ENCODE data around the gene CLEC3B.

Gene CLEC3B

DNA sequence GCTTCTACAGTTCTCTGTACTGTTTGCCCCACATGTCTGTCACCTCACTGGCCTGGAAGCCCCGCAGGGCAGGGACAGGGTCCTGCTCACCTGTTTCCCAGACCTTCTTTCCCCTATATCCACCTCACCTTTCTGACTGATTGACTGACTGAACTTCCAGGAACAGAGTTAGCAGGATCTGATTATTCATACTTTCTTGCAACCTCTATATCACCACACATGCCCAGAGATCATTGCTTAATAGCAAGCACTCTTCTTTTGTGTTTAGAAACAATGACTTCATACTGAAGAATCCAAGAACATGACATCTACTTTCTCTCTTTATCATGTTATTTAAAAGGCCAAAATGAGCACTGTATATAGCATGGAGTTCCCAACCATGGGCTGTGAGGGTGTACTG lies 18.0 kb upstream of the CLEC3B start:
- Histone ChIP-seq H3K36me3 (ENCODE audit: control insufficient read depth, insufficient read depth, low read length) (peaks cover 4% of the 10 kb centered on the region), H3K4me1 (ENCODE audit: control insufficient read depth, insufficient read depth, low read length) (peaks cover 29% of the 10 kb centered on the region), H3K9ac (ENCODE audit: low read length) (no peak overlapping the region), H3K27me3 (ENCODE audit: control insufficient read depth, insufficient read depth, low read length) (no peaks in the 10 kb centered on the region), H3K4me3 (ENCODE audit: low read length) (no peak overlapping the region), H3K27ac (ENCODE audit: low read depth, low read length) (no peak overlapping the region)

DNA sequence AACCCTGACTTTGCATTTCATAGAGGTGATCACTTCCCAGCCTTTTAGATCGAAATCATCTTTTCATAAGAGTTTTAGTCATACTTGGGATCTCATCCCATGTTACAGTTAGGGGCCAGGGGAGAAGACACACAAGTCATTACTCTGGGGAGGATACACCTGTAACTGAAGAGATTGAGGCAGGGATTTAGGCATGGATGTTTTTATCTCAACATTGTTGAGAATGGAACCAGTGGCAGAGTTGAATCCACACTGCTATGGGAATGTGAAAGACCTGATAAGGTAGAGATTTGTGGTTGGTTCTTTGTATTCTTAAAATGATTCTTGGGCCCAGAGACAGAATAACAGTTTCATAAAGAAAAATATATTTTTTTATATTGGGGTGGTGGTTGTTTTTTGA lies 16.2 kb upstream of the CLEC3B start:
- Histone ChIP-seq H3K4me3 (ENCODE audit: low read length) (no peak overlapping the region), H3K27me3 (ENCODE audit: control insufficient read depth, insufficient read depth, low read length) (no peaks in the 10 kb centered on the region), H3K36me3 (ENCODE audit: control insufficient read depth, insufficient read depth, low read length) (peaks cover 4% of the 10 kb centered on the region), H3K27ac (ENCODE audit: low read depth, low read length) (no peak overlapping the region), H3K9ac (ENCODE audit: low read length) (no peak overlapping the region), H3K4me1 (ENCODE audit: control insufficient read depth, insufficient read depth, low read length) (peaks cover 29% of the 10 kb centered on the region)

DNA sequence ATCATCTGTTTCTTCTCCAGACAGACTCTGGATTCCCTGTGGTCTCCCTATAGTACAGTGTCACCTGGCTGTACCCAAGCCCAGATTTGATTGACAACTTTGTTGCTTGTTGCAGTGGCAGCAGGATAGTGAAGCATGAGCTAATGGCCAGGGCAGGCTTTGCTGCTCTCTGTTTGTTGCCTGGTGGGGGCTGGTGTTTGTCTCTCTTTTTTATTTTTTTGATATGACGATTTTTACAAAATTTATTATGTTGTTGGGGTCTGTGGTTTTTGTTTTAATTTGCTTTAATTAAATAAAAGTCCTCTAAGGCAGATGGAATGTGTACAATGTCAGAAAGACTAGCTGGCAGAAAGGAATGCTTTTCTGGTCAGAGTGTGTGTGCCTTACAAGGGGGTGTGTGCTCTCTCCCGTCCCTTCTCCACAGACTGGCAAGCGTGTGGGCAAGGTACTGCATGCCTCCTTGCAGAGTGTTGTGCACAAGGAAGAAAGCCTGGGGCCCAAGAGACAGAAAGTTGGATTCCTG lies 15.2 kb upstream of the CLEC3B start:
- Histone ChIP-seq H3K9ac (ENCODE audit: low read length) (no peak overlapping the region), H3K27me3 (ENCODE audit: control insufficient read depth, insufficient read depth, low read length) (no peaks in the 10 kb centered on the region), H3K4me3 (ENCODE audit: low read length) (no peak overlapping the region), H3K27ac (ENCODE audit: low read depth, low read length) (peak overlapping the region; percentile 67), H3K4me1 (ENCODE audit: control insufficient read depth, insufficient read depth, low read length) (peaks cover 29% of the 10 kb centered on the region), H3K36me3 (ENCODE audit: control insufficient read depth, insufficient read depth, low read length) (no peaks in the 10 kb centered on the region)

DNA sequence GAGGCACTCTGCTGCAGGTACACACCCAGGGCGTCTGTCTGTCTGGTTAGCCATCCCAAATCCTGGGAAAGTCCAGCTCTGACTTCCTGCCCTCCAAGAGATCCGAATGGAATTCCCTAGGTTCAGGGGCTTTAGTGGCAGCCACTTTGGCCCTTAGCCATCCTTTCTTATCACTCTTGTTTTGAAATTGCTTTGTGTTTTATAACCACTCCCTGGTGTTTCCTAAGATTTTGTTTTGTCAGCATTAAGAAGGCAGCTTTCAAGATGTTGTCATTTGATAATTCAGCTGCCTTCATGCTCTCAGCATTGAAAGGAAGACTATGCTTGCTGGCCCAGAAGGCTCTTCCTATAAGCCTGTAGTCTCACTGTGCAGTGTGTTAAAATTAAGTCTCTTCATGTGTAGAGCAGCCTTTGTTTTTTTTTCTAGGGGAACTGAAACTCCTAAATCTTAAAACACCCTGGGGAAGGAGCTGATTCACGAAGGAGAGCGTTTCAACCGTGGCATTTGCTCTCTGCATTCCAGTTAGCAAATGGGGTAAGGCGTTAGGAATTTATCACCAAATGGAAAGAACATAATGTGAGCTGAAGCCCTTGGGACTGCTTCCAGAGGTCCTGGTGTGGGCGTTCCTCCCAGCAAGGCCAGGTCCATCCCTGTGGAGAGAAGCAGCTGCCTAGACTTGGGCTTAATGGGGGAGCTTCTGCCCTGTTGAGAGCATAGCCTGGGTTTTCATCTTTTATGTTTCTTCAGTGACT lies 14.2 kb upstream of the CLEC3B start:
- Histone ChIP-seq H3K36me3 (ENCODE audit: control insufficient read depth, insufficient read depth, low read length) (no peaks in the 10 kb centered on the region), H3K4me3 (ENCODE audit: low read length) (no peak overlapping the region), H3K27ac (ENCODE audit: low read depth, low read length) (peak overlapping the region; percentile 65), H3K9ac (ENCODE audit: low read length) (no peak overlapping the region), H3K4me1 (ENCODE audit: control insufficient read depth, insufficient read depth, low read length) (peaks cover 29% of the 10 kb centered on the region), H3K27me3 (ENCODE audit: control insufficient read depth, insufficient read depth, low read length) (no peaks in the 10 kb centered on the region)

DNA sequence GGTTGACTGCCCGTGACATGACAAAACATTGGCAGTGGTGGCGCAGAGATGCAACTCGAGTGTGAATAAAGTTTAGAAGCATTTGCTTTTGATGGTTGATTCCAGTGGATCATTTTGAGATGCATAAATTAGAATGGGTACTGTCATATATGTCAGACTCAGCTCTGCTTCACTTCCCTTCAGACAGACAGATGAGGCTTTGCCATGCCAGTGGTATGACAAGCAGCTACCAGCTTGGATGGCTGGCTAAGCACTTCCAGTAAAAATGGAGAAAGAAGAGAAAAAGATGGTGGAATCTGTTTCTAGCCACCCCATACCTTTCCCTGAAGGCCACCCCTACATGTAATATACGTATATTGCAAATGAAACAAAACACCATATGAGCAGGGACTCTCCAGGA lies 13.5 kb upstream of the CLEC3B start:
- H3K4me3 ChIP-seq (ENCODE audit: low read length) = no peak overlapping the region
- no peaks in the 10 kb centered on the region for H3K36me3 ChIP-seq (ENCODE audit: control insufficient read depth, insufficient read depth, low read length)
- no peak overlapping the region for H3K9ac ChIP-seq (ENCODE audit: low read length)
- H3K27me3 ChIP-seq (ENCODE audit: control insufficient read depth, insufficient read depth, low read length) = no peaks in the 10 kb centered on the region
- peak overlapping the region; percentile 65 for H3K27ac ChIP-seq (ENCODE audit: low read depth, low read length)
- H3K4me1 ChIP-seq (ENCODE audit: control insufficient read depth, insufficient read depth, low read length) = peaks cover 29% of the 10 kb centered on the region

DNA sequence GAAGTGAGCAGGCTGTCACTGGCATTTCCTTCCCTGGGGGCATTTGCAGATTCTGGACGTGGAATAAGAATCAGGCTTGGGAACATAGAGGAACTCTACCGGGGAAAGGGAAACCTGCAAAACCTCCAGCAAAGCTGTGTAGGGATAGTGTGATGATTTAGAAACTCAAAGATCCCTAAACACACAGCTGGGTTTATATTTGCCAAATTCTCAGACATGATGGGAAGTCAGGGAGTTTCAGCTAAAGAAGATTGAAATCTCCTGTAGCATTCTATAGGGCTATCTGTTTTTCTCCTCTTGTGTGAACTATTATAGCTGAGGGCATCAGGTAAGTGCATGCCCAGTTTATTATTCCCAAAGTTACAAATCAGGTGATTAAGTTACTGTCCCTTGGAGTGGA lies 9.2 kb upstream of the CLEC3B start:
- no peaks in the 10 kb centered on the region for H3K36me3 ChIP-seq (ENCODE audit: control insufficient read depth, insufficient read depth, low read length)
- no peaks in the 10 kb centered on the region for H3K27me3 ChIP-seq (ENCODE audit: control insufficient read depth, insufficient read depth, low read length)
- peaks cover 8% of the 10 kb centered on the region for H3K4me1 ChIP-seq (ENCODE audit: control insufficient read depth, insufficient read depth, low read length)
- no peak overlapping the region for H3K27ac ChIP-seq (ENCODE audit: low read depth, low read length)
- no peak overlapping the region for H3K9ac ChIP-seq (ENCODE audit: low read length)
- no peak overlapping the region for H3K4me3 ChIP-seq (ENCODE audit: low read length)

DNA sequence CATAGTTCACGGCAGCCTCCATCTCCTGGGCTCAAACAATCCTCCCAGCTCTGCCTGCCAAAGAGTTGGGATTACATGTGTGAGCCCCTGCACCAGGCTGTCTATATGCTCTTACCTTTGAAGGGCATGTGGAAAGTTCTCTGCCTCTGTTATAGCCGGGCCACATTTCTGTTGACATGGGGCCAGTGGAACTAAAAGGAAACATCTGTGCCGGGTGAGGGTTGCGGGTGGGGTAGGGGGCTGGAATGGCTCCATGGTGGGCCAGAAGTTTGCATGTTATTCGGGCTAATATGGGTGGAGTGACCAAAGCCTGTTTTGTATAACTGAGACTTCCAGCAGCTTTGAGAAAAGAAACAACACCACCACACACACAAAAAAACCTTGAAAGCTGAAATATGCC lies 8.3 kb upstream of the CLEC3B start:
- Histone ChIP-seq H3K9ac (ENCODE audit: low read length) (no peak overlapping the region), H3K36me3 (ENCODE audit: control insufficient read depth, insufficient read depth, low read length) (no peaks in the 10 kb centered on the region), H3K27ac (ENCODE audit: low read depth, low read length) (no peak overlapping the region), H3K4me3 (ENCODE audit: low read length) (no peak overlapping the region), H3K27me3 (ENCODE audit: control insufficient read depth, insufficient read depth, low read length) (no peaks in the 10 kb centered on the region), H3K4me1 (ENCODE audit: control insufficient read depth, insufficient read depth, low read length) (no peaks in the 10 kb centered on the region)

DNA sequence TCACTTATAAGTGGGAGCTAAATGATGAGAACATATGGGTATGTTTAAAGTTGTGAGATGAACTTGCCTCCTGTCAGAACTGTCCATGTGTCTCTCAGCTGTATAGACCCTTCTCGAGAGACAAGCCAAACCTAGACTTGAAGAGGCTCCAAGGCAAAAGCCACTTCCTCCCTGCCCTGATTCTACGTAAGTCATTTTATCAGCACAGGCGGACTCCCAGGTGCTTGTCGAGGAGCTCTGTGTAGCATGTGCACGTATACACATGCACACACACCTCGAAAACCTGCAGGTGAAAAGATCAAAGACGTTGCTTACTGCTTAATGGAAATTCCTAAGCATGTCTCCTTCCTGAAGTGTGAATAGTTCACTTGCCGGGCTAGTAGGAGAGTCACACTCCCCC lies 5.6 kb upstream of the CLEC3B start:
- peaks cover 3% of the 10 kb centered on the region for H3K4me1 ChIP-seq (ENCODE audit: control insufficient read depth, insufficient read depth, low read length)
- H3K36me3 ChIP-seq (ENCODE audit: control insufficient read depth, insufficient read depth, low read length) = no peaks in the 10 kb centered on the region
- H3K4me3 ChIP-seq (ENCODE audit: low read length) = no peak overlapping the region
- no peaks in the 10 kb centered on the region for H3K27me3 ChIP-seq (ENCODE audit: control insufficient read depth, insufficient read depth, low read length)
- H3K9ac ChIP-seq (ENCODE audit: low read length) = no peak overlapping the region
- no peak overlapping the region for H3K27ac ChIP-seq (ENCODE audit: low read depth, low read length)

DNA sequence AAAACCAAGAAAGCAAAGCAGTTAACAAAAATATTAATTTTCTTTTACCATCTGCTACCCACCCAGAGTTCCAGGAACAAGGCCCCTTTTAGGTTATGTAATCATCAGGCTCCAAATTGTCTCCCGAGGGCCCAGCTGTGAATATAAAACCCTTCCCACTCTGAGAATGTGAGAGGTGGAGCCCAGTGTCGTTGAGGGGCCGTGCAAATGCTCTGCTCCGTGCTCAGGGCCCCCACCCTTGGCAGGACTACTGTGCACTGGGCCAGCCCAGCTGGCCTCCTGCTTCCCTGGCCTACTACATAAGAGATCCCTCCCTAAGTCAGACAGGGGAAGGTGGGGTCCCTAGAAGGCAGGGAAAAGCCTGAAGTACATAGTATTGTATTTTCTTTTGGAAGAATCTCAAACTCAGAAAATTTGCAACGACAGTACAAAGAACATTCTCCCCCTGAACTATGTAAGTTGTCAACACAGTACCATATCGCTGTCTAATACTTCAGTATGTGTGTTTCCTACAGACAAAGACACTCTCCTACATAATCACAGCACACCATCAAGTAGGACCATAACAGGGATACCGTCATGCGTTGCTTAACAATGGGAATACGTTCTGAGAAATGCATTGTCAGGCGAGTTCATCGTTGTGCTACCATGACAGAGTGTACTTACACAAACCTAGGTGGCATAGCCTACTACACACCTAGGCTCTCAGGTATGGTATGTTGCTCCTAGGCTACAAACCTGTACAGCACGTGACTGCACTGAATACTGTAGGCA lies 4.4 kb upstream of the CLEC3B start:
- Histone ChIP-seq H3K9ac (ENCODE audit: low read length) (no peak overlapping the region), H3K36me3 (ENCODE audit: control insufficient read depth, insufficient read depth, low read length) (no peaks in the 10 kb centered on the region), H3K4me3 (ENCODE audit: low read length) (no peak overlapping the region), H3K4me1 (ENCODE audit: control insufficient read depth, insufficient read depth, low read length) (peaks cover 15% of the 10 kb centered on the region), H3K27ac (ENCODE audit: low read depth, low read length) (no peak overlapping the region), H3K27me3 (ENCODE audit: control insufficient read depth, insufficient read depth, low read length) (no peaks in the 10 kb centered on the region)

DNA sequence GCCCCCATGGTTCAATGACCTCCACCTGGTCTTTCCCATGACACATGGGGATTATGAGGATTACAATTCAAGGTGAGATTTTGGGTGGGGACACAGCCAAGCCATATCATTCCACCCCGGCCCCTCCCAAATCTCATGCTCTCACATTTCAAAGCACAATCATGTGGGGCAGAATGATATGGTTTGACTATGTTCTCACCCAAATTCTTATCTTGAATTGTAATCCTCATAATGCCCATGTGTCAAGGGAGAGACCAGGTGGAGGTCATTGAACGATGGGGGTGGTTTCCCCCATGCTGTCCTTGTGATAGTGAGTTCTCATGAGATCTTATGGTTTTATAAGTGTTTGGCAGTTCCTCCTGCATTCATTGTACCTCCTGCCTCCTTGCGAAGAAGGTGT lies 2.4 kb upstream of the CLEC3B start:
- Histone ChIP-seq H3K27me3 (ENCODE audit: control insufficient read depth, insufficient read depth, low read length) (no peaks in the 10 kb centered on the region), H3K4me1 (ENCODE audit: control insufficient read depth, insufficient read depth, low read length) (peaks cover 18% of the 10 kb centered on the region), H3K36me3 (ENCODE audit: control insufficient read depth, insufficient read depth, low read length) (no peaks in the 10 kb centered on the region), H3K4me3 (ENCODE audit: low read length) (no peak overlapping the region), H3K27ac (ENCODE audit: low read depth, low read length) (no peak overlapping the region), H3K9ac (ENCODE audit: low read length) (no peak overlapping the region)

DNA sequence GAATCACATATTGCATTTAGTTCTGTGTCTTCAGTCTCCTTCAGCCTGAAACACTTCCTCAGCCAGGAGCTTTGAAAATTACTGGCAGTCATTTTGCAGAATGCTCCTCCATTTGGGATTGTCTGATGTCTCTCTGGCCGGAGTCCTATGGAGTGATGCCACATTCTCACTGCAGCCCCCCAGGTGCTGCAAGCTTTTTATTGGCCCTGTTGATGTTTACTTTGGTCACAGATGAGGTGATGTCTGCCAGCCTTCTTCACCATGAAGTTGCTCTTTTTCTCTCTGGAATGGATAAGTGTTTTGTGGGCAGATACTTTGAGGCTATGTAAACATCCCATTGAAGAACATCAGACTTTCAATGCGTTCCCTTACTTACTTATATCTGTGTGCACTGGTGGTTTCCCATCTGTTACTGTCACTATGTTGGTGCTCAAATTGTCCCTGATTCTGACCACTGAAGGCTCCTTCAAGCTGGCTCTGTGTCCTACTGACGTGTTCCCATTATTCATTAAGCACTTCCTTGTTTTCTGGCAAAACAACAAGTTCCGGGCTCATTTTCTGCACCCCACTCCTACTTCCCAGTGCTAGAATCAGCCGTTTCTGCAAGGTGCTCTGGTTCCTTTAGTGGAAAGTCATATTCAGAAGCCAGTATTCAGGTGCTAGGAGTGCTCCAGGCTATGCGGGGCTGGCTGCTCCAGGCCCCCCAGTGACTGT lies 1.4 kb upstream of the CLEC3B start:
- no peaks in the 10 kb centered on the region for H3K27me3 ChIP-seq (ENCODE audit: control insufficient read depth, insufficient read depth, low read length)
- no peak overlapping the region for H3K9ac ChIP-seq (ENCODE audit: low read length)
- no peak overlapping the region for H3K27ac ChIP-seq (ENCODE audit: low read depth, low read length)
- H3K4me1 ChIP-seq (ENCODE audit: control insufficient read depth, insufficient read depth, low read length) = peaks cover 18% of the 10 kb centered on the region
- no peak overlapping the region for H3K4me3 ChIP-seq (ENCODE audit: low read length)
- H3K36me3 ChIP-seq (ENCODE audit: control insufficient read depth, insufficient read depth, low read length) = no peaks in the 10 kb centered on the region

DNA sequence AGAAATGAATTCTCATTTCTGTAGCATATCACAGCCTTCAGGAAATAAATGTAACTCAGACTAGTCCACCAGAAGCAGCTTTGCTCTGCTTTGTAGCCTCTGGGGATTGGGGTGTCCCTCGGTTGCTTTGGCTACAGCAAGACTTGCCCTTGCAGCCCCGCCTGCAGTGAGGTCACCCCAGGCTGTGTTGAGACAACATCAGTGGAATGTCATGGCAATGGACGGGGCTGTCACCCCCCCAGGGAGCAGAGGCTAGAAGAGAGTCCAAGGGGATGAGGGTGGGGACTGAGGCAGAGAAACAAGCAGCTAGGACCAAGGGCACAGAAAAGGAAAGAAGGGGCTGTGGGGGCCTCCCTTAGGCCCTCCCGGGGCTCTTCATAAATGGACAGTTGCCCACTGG lies 854 bp downstream of the CLEC3B start:
- Histone ChIP-seq H3K27ac (ENCODE audit: low read depth, low read length) (peak overlapping the region; percentile 29), H3K27me3 (ENCODE audit: control insufficient read depth, insufficient read depth, low read length) (no peaks in the 10 kb centered on the region), H3K36me3 (ENCODE audit: control insufficient read depth, insufficient read depth, low read length) (no peaks in the 10 kb centered on the region), H3K4me1 (ENCODE audit: control insufficient read depth, insufficient read depth, low read length) (peaks cover 18% of the 10 kb centered on the region), H3K4me3 (ENCODE audit: low read length) (peak overlapping the region; percentile 47), H3K9ac (ENCODE audit: low read length) (no peak overlapping the region)
